Hepatocyte (in vitro differentiated cells): ENCODE results near the gene HLA-DMB. TPM values are rescaled to one million over a fixed set of nuclear protein-coding genes. Genes with fewer than 3 reads are reported as not detected.

ENCODE experiments used
- DNase-seq: peaks from one replicate; pipeline ENCODE4 v3.0.0-alpha.2; 2016; ENCODE audit warnings: low spot score
- H2AFZ ChIP-seq: fragments of 200-600 bp; sonication (generic); 2 replicates; pipeline ENCODE4 v1.6.0; 2016; ENCODE audit warnings: antibody characterized with exemption, mild to moderate bottlenecking
- H3K27ac ChIP-seq: fragments of 200-600 bp; sonication (generic); 2 replicates; pipeline ENCODE4 v1.5.1; 2016; ENCODE audit warnings: mild to moderate bottlenecking
- H3K27me3 ChIP-seq: fragments of 200-600 bp; sonication (generic); 2 replicates; pipeline ENCODE4 v1.6.1; 2016
- H3K36me3 ChIP-seq: fragments of 200-600 bp; sonication (generic); replicated peaks from 2 replicates; pipeline ENCODE4 v1.5.1; 2016; ENCODE audit warnings: low read depth; ENCODE audit not compliant: insufficient read depth
- H3K4me1 ChIP-seq: fragments of 200-600 bp; sonication (generic); 2 replicates; pipeline ENCODE4 v1.5.1; 2016; ENCODE audit warnings: mild to moderate bottlenecking, moderate library complexity; ENCODE audit not compliant: insufficient read depth
- H3K4me2 ChIP-seq: fragments of 200-600 bp; sonication (generic); 2 replicates; pipeline ENCODE4 v1.6.0; 2016
- H3K4me3 ChIP-seq: fragments of 200-600 bp; sonication (generic); 2 replicates; pipeline ENCODE4 v1.5.1; 2016; ENCODE audit warnings: mild to moderate bottlenecking
- H3K79me2 ChIP-seq: fragments of 200-600 bp; sonication (generic); 2 replicates; pipeline ENCODE4 v1.6.0; 2017; ENCODE audit warnings: mild to moderate bottlenecking
- H3K9me2 ChIP-seq: fragments of 200-600 bp; sonication (generic); replicated peaks from 2 replicates; pipeline ENCODE4 v1.6.0; 2017; ENCODE audit warnings: mild to moderate bottlenecking; ENCODE audit not compliant: insufficient read depth
- H3K9me3 ChIP-seq: fragments of 200-600 bp; sonication (generic); 2 replicates; pipeline ENCODE4 v1.5.1; 2016; ENCODE audit warnings: low read depth, mild to moderate bottlenecking
- H4K20me1 ChIP-seq: fragments of 200-600 bp; sonication (generic); 2 replicates; pipeline ENCODE4 v1.6.0; 2016; ENCODE audit warnings: mild to moderate bottlenecking; ENCODE audit not compliant: insufficient read depth, poor library complexity, severe bottlenecking
- CTCF ChIP-seq: fragments of 200-600 bp; sonication (generic); IDR thresholded peaks from 2 replicates; pipeline ENCODE4 v1.5.1; 2016; ENCODE audit warnings: antibody characterized with exemption, mild to moderate bottlenecking; ENCODE audit not compliant: poor library complexity
- EZH2 ChIP-seq: fragments of 200-600 bp; sonication (generic); IDR thresholded peaks from 2 replicates; pipeline ENCODE4 v1.6.1; 2016; ENCODE audit warnings: antibody characterized with exemption, mild to moderate bottlenecking, borderline replicate concordance
- EZH2phosphoT487 ChIP-seq: fragments of 200-600 bp; sonication (generic); IDR thresholded peaks from one replicate; pipeline ENCODE4 v1.6.1; 2018; ENCODE audit warnings: antibody characterized with exemption, mild to moderate bottlenecking, low read depth, moderate library complexity; ENCODE audit not compliant: unreplicated experiment, severe bottlenecking
- WGBS: methylation state at CpG from one replicate; pipeline ENCODE4 v1.1.6; 2016; ENCODE audit warnings: low lambda C conversion rate; ENCODE audit errors: missing lambda C conversion rate; 5-methylcytosine and 5-hydroxymethylcytosine counted together
- polyA plus RNA-seq: library from polyadenylated mRNA; unstranded; fragments of >200 nt; fragmentation: Nextera tagmentation; extraction: Ambion mirVana; gene quantifications from 2 replicates; pipeline ENCODE4 v1.2.1, GENCODE V29; 2016
- total RNA-seq: library from RNA; depleted of rRNA; stranded (reverse); fragments of >200 nt; gene quantifications from 2 replicates; pipeline ENCODE4 v1.2.3, GENCODE V29; 2014

HLA-DMB gene
- total and polyA plus RNA-seq, 2 experiments from 2014 or later = 1.00 to 1.7 TPM

- Histone ChIP-seq H3K9me2 (no peaks in the 10 kb centered on the region), H3K9me3 (no peaks in the 10 kb centered on the region), H4K20me1 (peaks cover 4% of the 10 kb centered on the region), H3K27me3 (no peaks in the 10 kb centered on the region), H3K79me2 (peaks cover 54% of the 10 kb centered on the region), H3K36me3 (no peaks in the 10 kb centered on the region), H3K4me3 (no peak overlapping the region), H2AFZ (no peak overlapping the region), H3K4me1 (peaks cover 17% of the 10 kb centered on the region), H3K27ac (no peak overlapping the region), H3K4me2 (no peak overlapping the region)
- DNase-seq = no peak
- TF ChIP-seq EZH2phosphoT487 (no peak), EZH2 (no peak), CTCF (no peak)
- 65% methylated on average over 1 of the region's 1 CpG for WGBS
These were observed 23.0 kb upstream of the HLA-DMB start for GRCh38 chr6:32963866-32964265.

- TF ChIP-seq CTCF = no peak
- no peak overlapping the region for H3K27ac ChIP-seq
- no peak overlapping the region for H2AFZ ChIP-seq
- peaks cover 4% of the 10 kb centered on the region for H4K20me1 ChIP-seq
- no peak overlapping the region for H3K4me2 ChIP-seq
- peaks cover 17% of the 10 kb centered on the region for H3K4me1 ChIP-seq
- no peaks in the 10 kb centered on the region for H3K9me2 ChIP-seq
- no peaks in the 10 kb centered on the region for H3K27me3 ChIP-seq
- no peak overlapping the region for H3K4me3 ChIP-seq
- no peaks in the 10 kb centered on the region for H3K36me3 ChIP-seq
- peaks cover 52% of the 10 kb centered on the region for H3K79me2 ChIP-seq
- 91% methylated on average over 1 of the region's 1 CpG for WGBS
- DNase-seq = no peak
- H3K9me3 ChIP-seq = no peaks in the 10 kb centered on the region
These were observed 21.5 kb upstream of the HLA-DMB start for GRCh38 chr6:32962213-32962826.

- Histone ChIP-seq H3K27me3 (no peaks in the 10 kb centered on the region), H3K79me2 (peaks cover 35% of the 10 kb centered on the region), H3K36me3 (no peaks in the 10 kb centered on the region), H3K4me1 (peaks cover under 1% of the 10 kb centered on the region), H3K9me3 (no peaks in the 10 kb centered on the region), H3K4me2 (no peak overlapping the region), H2AFZ (no peak overlapping the region), H3K9me2 (no peaks in the 10 kb centered on the region), H4K20me1 (no peaks in the 10 kb centered on the region), H3K27ac (no peak overlapping the region), H3K4me3 (no peak overlapping the region)
- 96% methylated on average over 5 of the region's 5 CpGs for WGBS
- no peak for TF ChIP-seq EZH2
- TF ChIP-seq CTCF = no peak
- TF ChIP-seq EZH2phosphoT487 = no peak
- no peak for DNase-seq
These were observed 19.7 kb upstream of the HLA-DMB start for GRCh38 chr6:32960563-32960962.

GRCh38 chr6:32956176-32956575 lies 15.3 kb upstream of the HLA-DMB start:
- peaks cover 5% of the 10 kb centered on the region for H3K79me2 ChIP-seq
- no peak for DNase-seq
- no peak for TF ChIP-seq EZH2phosphoT487
- TF ChIP-seq CTCF = no peak
- no peak for TF ChIP-seq EZH2
- 90% methylated on average over 2 of the region's 2 CpGs for WGBS
- no peaks in the 10 kb centered on the region for H4K20me1 ChIP-seq
- no peaks in the 10 kb centered on the region for H3K27me3 ChIP-seq
- no peak overlapping the region for H3K27ac ChIP-seq
- H3K9me2 ChIP-seq = no peaks in the 10 kb centered on the region
- H3K36me3 ChIP-seq = no peaks in the 10 kb centered on the region
- H3K4me1 ChIP-seq = no peaks in the 10 kb centered on the region
- no peak overlapping the region for H3K4me3 ChIP-seq
- no peak overlapping the region for H2AFZ ChIP-seq
- no peaks in the 10 kb centered on the region for H3K9me3 ChIP-seq
- no peak overlapping the region for H3K4me2 ChIP-seq
